ES-I3 (cell line): ENCODE measurements around the gene ABTB1.
A peak's percentile ranks its signal among the peaks of the same experiment; 100 is the strongest.

Experiments used
- H3K36me3 ChIP-seq: 2 replicates; pipeline ENCODE4 v1.6.1; 2013; ENCODE audit warnings: mild to moderate bottlenecking, low read length, control low read depth, moderate library complexity; ENCODE audit not compliant: insufficient read depth
- H3K4me1 ChIP-seq: 2 replicates; pipeline ENCODE4 v1.6.1; 2013; ENCODE audit warnings: mild to moderate bottlenecking, control low read depth, low read length; ENCODE audit not compliant: insufficient read depth
- H3K9ac ChIP-seq: 2 replicates; pipeline ENCODE4 v1.6.1; 2013; ENCODE audit warnings: low read depth, mild to moderate bottlenecking, low read length, moderate library complexity
- H3K9me3 ChIP-seq: 2 replicates; pipeline ENCODE4 v1.6.1; 2013; ENCODE audit warnings: mild to moderate bottlenecking, low read length, moderate library complexity; ENCODE audit not compliant: control insufficient read depth, insufficient read depth

Gene ABTB1

DNA sequence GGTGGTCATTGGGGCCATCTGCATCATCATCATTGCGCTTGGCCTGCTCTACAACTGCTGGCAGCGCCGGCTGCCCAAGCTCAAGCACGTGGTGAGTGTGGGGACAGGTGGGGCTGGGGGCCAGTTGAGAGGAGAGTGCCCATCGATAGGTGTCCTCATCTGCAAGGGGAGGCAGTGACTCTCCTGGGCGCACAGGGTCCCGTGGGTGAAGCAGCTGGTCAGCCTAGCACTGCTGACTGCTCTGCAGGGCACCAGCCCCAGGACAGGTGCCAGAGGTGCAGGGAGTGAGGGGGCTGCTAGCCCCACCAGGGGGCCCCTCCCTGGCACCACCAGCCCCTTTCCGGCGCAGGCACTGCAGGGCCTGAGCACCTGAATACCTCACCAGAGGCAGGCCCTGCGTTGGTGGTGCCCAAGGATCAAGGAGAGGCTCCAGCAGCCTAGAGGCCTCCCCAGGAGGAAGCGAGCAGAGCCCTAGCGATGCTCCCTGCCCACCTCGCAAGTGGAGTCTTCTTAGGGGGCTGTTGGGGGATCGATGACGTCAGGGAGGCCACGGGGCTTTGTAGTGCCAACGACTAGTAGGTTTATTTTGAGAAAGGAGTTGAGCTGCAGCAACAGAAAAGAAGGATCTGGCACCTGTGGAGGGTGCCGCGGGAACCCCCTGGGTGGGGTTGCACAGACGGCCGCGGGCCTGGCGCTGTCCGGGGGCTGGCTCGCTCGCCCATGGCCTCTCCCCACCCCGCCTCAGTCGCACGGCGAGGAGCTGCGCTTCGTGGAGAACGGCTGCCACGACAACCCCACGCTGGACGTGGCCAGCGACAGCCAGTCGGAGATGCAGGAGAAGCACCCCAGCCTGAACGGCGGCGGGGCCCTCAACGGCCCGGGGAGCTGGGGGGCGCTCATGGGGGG, 976 bp upstream of the ABTB1 start:
- Histone ChIP-seq H3K9me3 (no peaks in the 10 kb centered on the region), H3K4me1 (no peaks in the 10 kb centered on the region)

GRCh38 chr3:127673191-127674100, 694 bp downstream of the ABTB1 start:
- peak overlapping the region; percentile 70 for H3K9ac ChIP-seq
- H3K4me1 ChIP-seq = no peaks in the 10 kb centered on the region
- H3K36me3 ChIP-seq = no peaks in the 10 kb centered on the region
- no peaks in the 10 kb centered on the region for H3K9me3 ChIP-seq

More for the DNA sequence above, 976 bp upstream of the ABTB1 start:
- no peaks in the 10 kb centered on the region for H3K36me3 ChIP-seq
- H3K9ac ChIP-seq = peak overlapping the region; percentile 79

GRCh38 chr3:127674101-127674721, 1.5 kb downstream of the ABTB1 start:
- Histone ChIP-seq H3K4me1 (no peaks in the 10 kb centered on the region), H3K9me3 (no peaks in the 10 kb centered on the region), H3K9ac (no peak overlapping the region), H3K36me3 (no peaks in the 10 kb centered on the region)

DNA sequence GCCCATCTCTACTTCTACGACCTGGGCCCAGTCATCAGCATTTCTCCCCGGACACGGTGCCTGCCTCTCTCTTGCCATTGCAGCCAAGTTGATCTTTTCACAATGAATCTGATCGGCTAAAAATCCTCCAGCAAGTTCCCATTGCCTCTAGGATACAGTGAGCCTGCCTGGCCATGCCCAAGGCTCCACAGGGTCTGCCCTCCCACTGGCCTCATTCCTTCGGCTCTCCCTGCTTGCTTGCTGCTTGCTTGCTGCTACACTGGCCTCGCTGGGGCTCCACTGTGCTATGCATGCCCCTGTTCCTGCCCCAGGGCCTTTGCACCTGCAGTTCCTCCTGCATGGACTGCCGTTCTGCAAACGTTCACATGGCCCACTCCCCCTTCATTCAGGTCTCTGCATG, 2.0 kb downstream of the ABTB1 start:
- no peak overlapping the region for H3K9ac ChIP-seq
- H3K36me3 ChIP-seq = no peaks in the 10 kb centered on the region
- H3K9me3 ChIP-seq = no peaks in the 10 kb centered on the region
- no peaks in the 10 kb centered on the region for H3K4me1 ChIP-seq

GRCh38 chr3:127675651-127676391, 3.1 kb downstream of the ABTB1 start:
- no peaks in the 10 kb centered on the region for H3K36me3 ChIP-seq
- H3K9me3 ChIP-seq = no peaks in the 10 kb centered on the region
- no peak overlapping the region for H3K9ac ChIP-seq
- H3K4me1 ChIP-seq = no peaks in the 10 kb centered on the region

DNA sequence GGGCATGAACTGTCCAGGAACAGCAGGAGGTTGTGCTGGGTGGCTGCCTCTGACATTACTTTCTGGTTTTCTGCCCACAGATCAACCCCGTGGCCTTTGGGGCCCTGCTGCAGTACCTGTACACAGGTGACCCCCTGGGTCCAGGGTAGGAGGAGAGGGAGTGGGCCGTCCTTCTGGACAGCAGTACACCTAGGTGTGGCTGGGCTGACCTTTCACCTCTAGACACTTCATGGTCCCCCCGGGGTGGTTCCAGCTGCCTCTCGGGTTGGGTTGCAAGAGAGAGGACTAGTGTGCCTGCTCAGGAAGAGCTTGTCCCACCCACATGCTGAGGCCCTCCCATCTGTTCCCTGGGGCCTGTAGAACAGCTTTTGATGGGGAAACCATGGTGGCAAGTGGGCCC, 3.7 kb downstream of the ABTB1 start:
- Histone ChIP-seq H3K9ac (no peak overlapping the region), H3K4me1 (no peaks in the 10 kb centered on the region), H3K9me3 (no peaks in the 10 kb centered on the region), H3K36me3 (no peaks in the 10 kb centered on the region)

DNA sequence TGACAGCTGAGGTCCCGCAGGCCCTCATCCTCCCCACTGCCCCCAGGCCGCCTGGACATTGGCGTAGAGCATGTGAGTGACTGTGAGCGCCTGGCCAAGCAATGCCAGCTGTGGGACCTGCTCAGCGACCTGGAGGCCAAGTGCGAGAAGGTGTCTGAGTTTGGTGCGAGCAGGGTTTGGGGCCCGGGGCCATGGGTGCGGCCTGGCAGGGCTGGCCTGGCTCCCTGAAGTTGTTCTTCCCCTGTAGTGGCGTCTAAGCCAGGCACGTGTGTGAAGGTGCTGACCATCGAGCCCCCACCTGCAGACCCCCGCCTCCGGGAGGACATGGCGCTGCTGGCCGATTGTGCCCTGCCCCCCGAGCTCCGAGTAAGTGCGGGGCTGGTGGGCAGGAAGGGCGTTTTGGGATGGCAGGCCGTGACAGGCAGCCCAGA, 4.2 kb downstream of the ABTB1 start:
- H3K4me1 ChIP-seq = no peaks in the 10 kb centered on the region
- H3K36me3 ChIP-seq = no peaks in the 10 kb centered on the region

GRCh38 chr3:127677541-127678314, 5.0 kb downstream of the ABTB1 start:
- H3K4me1 ChIP-seq = no peaks in the 10 kb centered on the region; the same call in 1 of the 2 replicates

More for the DNA sequence above, 4.2 kb downstream of the ABTB1 start:
- H3K9me3 ChIP-seq = no peaks in the 10 kb centered on the region
- H3K9ac ChIP-seq = no peak overlapping the region

GRCh38 chr3:127678315-127678599, 5.5 kb downstream of the ABTB1 start:
- H3K4me1 ChIP-seq = no peaks in the 10 kb centered on the region; the same call in 1 of the 2 replicates
- H3K9me3 ChIP-seq = no peaks in the 10 kb centered on the region
- H3K36me3 ChIP-seq = no peaks in the 10 kb centered on the region
- no peak overlapping the region for H3K9ac ChIP-seq

More at GRCh38 chr3:127677541-127678314, 5.0 kb downstream of the ABTB1 start:
- no peaks in the 10 kb centered on the region for H3K36me3 ChIP-seq
- no peak overlapping the region for H3K9ac ChIP-seq
- H3K9me3 ChIP-seq = no peaks in the 10 kb centered on the region

DNA sequence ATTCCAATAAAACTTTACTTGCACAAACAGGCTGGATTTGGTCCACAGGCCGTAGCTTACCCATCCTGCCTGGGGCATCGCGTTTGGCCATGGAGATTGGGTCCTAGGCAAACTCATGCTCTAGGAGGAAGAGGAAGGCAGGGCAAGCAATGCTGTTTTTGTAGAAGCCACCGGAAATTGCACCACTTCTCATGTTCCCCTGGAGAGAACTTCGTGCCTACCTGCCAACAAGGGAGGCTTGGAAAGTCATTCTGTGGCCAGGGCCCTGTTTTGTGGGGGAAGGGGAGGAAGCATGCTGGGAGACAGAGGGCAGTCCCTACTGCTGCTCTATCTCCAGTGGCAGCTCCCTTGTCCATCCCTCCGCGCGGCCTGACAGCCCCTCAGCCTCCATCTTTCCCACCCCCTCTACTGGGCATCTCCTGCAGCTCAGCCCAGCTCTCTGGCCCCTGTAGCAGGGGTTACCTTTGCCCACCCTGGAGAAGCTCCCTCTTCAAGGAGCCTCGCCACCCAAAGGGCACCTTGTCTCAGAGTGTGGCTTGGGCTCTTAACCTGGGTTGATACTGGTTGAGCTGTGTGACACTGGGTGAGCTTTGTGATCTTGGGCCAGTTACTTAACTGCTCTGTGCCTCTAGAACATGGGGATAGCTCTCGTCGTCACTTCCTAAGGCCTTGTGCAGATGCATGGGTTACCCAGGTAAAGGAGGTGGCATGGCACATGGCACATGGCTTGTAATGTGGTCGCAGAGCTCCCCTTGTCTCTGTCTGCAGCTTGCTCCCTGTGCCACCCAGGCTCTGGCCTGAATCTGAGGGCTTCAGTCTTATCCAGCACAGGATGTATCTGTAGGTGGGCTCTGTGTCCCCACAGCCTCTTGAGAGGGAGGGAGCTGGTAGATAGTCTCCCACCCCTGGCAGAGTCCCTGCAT, 6.1 kb downstream of the ABTB1 start:
- Histone ChIP-seq H3K9me3 (no peaks in the 10 kb centered on the region), H3K9ac (no peak overlapping the region), H3K36me3 (no peaks in the 10 kb centered on the region), H3K4me1 (no peaks in the 10 kb centered on the region; the same call in 1 of the 2 replicates)

- H3K4me1 ChIP-seq = no peaks in the 10 kb centered on the region; the same call in 1 of the 2 replicates
- no peaks in the 10 kb centered on the region for H3K36me3 ChIP-seq
- H3K9me3 ChIP-seq = no peaks in the 10 kb centered on the region
- H3K9ac ChIP-seq = no peak overlapping the region
Measured at GRCh38 chr3:127679534-127680145, 6.9 kb downstream of the ABTB1 start.

DNA sequence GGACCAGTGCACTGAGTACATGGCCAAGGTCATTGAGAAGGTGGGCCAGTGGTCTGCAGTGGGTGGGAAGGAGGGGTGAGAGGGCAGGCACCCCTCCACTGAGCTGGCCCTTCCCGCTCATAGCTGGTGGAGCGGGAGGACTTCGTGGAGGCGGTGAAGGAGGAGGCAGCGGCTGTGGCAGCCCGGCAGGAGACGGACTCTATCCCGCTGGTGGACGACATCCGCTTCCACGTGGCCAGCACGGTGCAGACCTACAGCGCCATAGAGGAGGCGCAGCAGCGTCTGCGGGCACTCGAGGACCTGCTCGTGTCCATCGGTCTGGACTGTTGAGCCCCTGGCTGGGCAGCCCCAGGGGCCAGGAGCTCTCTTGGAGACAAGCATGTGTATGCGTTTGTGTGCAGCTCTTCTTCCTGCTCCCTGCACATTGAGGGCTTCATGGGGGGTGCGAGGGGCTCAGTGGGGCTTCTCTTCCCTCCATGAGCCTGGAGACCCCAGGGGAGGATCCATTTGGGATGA, 7.5 kb downstream of the ABTB1 start:
- Histone ChIP-seq H3K9ac (no peak overlapping the region), H3K9me3 (no peaks in the 10 kb centered on the region), H3K4me1 (no peaks in the 10 kb centered on the region; the same call in 1 of the 2 replicates), H3K36me3 (no peaks in the 10 kb centered on the region)
